CD4-positive, alpha-beta T cell (primary cell): Measurements from ENCODE around the gene WARS2. TPM values are rescaled to one million over a fixed set of nuclear protein-coding genes. Genes with fewer than 3 reads are reported as not detected.

ENCODE experiments used
- ATAC-seq: fragments of 200-7000 bp; cut with Tn5 transposase; one replicate; pipeline ENCODE4 v1.10.0; 2022; ENCODE audit warnings: mild to moderate bottlenecking; ENCODE audit not compliant: poor library complexity
- CTCF ChIA-PET: fragments of 350-600 bp; sonication (Branson Sonifier 250); formaldehyde crosslinking; loops from one replicate; lab custom pipeline; 2021; ENCODE audit warnings: antibody characterized with exemption, inconsistent platforms; lab: Charles Lee
- POLR2A ChIA-PET: fragments of 350-600 bp; sonication (Branson Sonifier 250); formaldehyde crosslinking; loops from one replicate; lab custom pipeline; 2021; ENCODE audit warnings: antibody characterized with exemption, inconsistent platforms; lab: Charles Lee
- DNase-seq, 14 experiments: peaks; one replicate each; pipeline ENCODE4 v3.0.0-alpha.2; 2013 to 2020; ENCODE audit warnings: mixed read lengths in 2 of 14
- H3K27ac ChIP-seq, 2 donors: one replicate each; pipeline versions ENCODE4 v1.5.1 to v1.7.0; 2013; ENCODE audit warnings: low read length in 2 of 2, low read depth in 1 of 2, mild to moderate bottlenecking in 1 of 2
- H3K27me3 ChIP-seq, 2 experiments: 1 replicate in 1 of 2; 2 replicates in 1 of 2; pipeline versions ENCODE4 v1.6.1 to v1.7.0; 2013; ENCODE audit warnings: low read length in 2 of 2, control low read depth in 1 of 2, mild to moderate bottlenecking in 1 of 2, moderate library complexity in 1 of 2; ENCODE audit not compliant: insufficient read depth in 2 of 2, control insufficient read depth in 1 of 2
- H3K36me3 ChIP-seq: one replicate; pipeline ENCODE4 v1.6.1; 2013; ENCODE audit warnings: low read length, control low read depth; ENCODE audit not compliant: insufficient read depth
- H3K4me1 ChIP-seq: one replicate; pipeline ENCODE4 v1.6.1; 2013; ENCODE audit warnings: low read length, control low read depth; ENCODE audit not compliant: insufficient read depth
- H3K4me3 ChIP-seq: one replicate; pipeline ENCODE4 v1.5.1; 2013; ENCODE audit warnings: mild to moderate bottlenecking, low read length, moderate library complexity
- H3K9me3 ChIP-seq, 2 experiments: 1 replicate in 1 of 2; 2 replicates in 1 of 2; pipeline versions ENCODE4 v1.6.1 to v1.7.0; 2013; ENCODE audit warnings: low read length in 2 of 2, mild to moderate bottlenecking in 2 of 2, control low read depth in 1 of 2, moderate library complexity in 1 of 2; ENCODE audit not compliant: control insufficient read depth in 1 of 2, insufficient read depth in 1 of 2
- H3K27ac Mint-ChIP-seq: one replicate; pipeline ENCODE4 v1.8.0; 2020; ENCODE audit warnings: mixed read lengths
- H3K27me3 Mint-ChIP-seq: one replicate; pipeline ENCODE4 v1.8.0; 2021; ENCODE audit warnings: mixed read lengths
- H3K36me3 Mint-ChIP-seq: one replicate; pipeline ENCODE4 v1.8.0; 2021; ENCODE audit warnings: low read depth, mixed read lengths
- H3K4me1 Mint-ChIP-seq: one replicate; pipeline ENCODE4 v1.8.0; 2021; ENCODE audit warnings: low read depth, mixed read lengths
- H3K4me3 Mint-ChIP-seq: one replicate; pipeline ENCODE4 v1.8.0; 2020; ENCODE audit warnings: mild to moderate bottlenecking, mixed read lengths
- H3K9me3 Mint-ChIP-seq: one replicate; pipeline ENCODE4 v1.8.0; 2020; ENCODE audit warnings: mixed read lengths
- CTCF ChIP-seq: fragments of 200-600 bp; IDR thresholded peaks from one replicate; pipeline ENCODE4 v1.8.0; 2022; ENCODE audit warnings: antibody characterized with exemption, mild to moderate bottlenecking
- intact Hi-C, 2 experiments: fragments of 100-400 bp; cut with DNase I in 1 of 2; cut with micrococcal nuclease in 1 of 2; formaldehyde crosslinking; loops; one replicate each; pipeline versions ENCODE4 v1.15.1 to v1.9.0; 2023 to 2025; cut with DNase I, micrococcal nuclease
- total RNA-seq, 174 experiments: library from RNA in 2 of 174; stranded (reverse) in 2 of 174; gene quantifications; one replicate each; pipeline ENCODE4 v1.2.3 and lab custom pipeline; 2021 to 2026

WARS2 gene
- total RNA-seq, 2 experiments from 2014 or later, result 15.8 to 16.5 TPM

DNA sequence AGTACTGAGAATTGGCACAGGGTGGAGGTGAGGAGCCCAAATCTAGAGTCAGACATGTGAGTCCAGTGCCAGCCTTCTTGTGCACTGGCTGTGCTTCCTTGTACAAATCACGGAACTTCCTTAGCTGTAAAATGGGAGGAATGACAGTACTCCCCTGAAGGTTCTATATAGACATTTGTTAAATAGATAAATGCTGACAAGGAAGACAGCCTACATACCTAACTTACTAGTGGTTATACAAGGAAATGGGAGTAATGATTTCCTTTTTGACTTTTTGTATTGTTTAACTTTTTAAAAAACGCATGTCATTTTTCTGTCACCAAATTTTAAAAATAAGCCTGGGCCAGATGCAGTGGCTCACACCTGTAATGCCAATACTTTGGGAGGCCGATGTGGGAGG is 50.2 kb downstream of the WARS2 start:
- Mint-ChIP-seq H3K4me3 (no peak overlapping the region), H3K4me1 (peaks cover 5% of the 10 kb centered on the region), H3K9me3 (peaks cover 7% of the 10 kb centered on the region), H3K36me3 (peaks cover 53% of the 10 kb centered on the region), H3K27me3 (no peaks in the 10 kb centered on the region), H3K27ac (no peak overlapping the region)
- peaks cover 5 to 11% of the 10 kb centered on the region in 2 experiments for H3K9me3 ChIP-seq
- DNase-seq (no peak), ATAC-seq (no peak)
- no peaks in the 10 kb centered on the region for H3K27me3 ChIP-seq
- ChIA-PET POLR2A (no interaction called here), CTCF (no interaction called here)
- no peak for TF ChIP-seq CTCF
- no peak overlapping the region for H3K4me3 ChIP-seq
- intact Hi-C loops, result no loop called here
- no peaks in the 10 kb centered on the region for H3K36me3 ChIP-seq
- H3K4me1 ChIP-seq, result no peaks in the 10 kb centered on the region
- no peak overlapping the region for H3K27ac ChIP-seq

DNA sequence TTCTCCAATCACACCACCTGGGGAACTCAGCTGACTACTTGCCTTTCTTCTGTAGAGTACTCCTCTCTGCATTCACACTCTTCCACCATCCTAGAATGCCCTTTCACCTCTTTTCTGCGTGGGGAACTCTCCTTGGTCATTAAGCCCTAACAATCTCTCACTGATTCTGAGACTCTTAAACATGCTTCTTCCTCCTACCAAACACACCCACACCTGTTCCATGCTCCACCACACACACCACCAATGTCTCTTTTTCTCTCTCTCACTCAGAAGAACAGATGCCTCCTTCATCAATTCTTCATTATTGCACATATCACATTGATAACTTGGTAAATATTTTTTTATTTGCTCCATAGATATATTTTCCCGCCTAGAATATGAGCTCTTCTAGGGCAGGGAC is 53.6 kb downstream of the WARS2 start:
- no peaks in the 10 kb centered on the region for H3K27me3 Mint-ChIP-seq
- H3K27ac Mint-ChIP-seq, result no peak overlapping the region
- H3K4me1 Mint-ChIP-seq, result peaks cover 5% of the 10 kb centered on the region
- H3K9me3 Mint-ChIP-seq, result peaks cover 13% of the 10 kb centered on the region
- POLR2A ChIA-PET, result no interaction called here
- no peaks in the 10 kb centered on the region for H3K4me1 ChIP-seq
- no peak for DNase-seq
- intact Hi-C loops, result no loop called here
- H3K4me3 ChIP-seq, result no peak overlapping the region
- TF ChIP-seq CTCF, result no peak
- no peak overlapping the region for H3K4me3 Mint-ChIP-seq
- H3K36me3 ChIP-seq, result no peaks in the 10 kb centered on the region
- H3K36me3 Mint-ChIP-seq, result peaks cover 52% of the 10 kb centered on the region
- no peak overlapping the region for H3K27ac ChIP-seq
- CTCF ChIA-PET, result no interaction called here
- no peak for ATAC-seq
- H3K9me3 ChIP-seq, result peaks cover 11 to 14% of the 10 kb centered on the region in 2 experiments
- H3K27me3 ChIP-seq, result no peaks in the 10 kb centered on the region

DNA sequence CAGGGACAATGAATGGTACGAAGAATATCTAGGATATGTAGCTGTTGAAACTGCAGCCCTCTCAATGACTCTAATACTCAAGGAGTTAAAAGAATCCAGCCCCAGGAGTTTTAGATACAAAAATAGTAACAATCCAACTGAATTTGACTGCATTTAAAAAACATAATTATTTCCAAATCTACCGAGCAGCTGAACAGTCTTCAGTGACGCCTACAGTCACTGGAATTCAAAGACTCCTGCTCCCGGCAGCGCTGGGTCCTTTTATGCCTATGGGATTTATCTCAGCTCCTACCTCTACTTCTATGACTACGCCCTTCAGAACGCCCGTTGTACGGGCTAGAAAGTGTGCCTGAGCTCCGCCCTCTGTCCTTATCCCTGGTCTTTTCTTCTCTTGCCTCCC is 55.7 kb downstream of the WARS2 start:
- Histone ChIP-seq H3K9me3 (peaks cover 2 to 10% of the 10 kb centered on the region in 2 experiments), H3K27ac (no peak overlapping the region), H3K36me3 (no peaks in the 10 kb centered on the region), H3K27me3 (no peaks in the 10 kb centered on the region), H3K4me1 (no peaks in the 10 kb centered on the region), H3K4me3 (no peak overlapping the region)
- ATAC-seq (no peak), DNase-seq (no peak)
- no peaks in the 10 kb centered on the region for H3K27me3 Mint-ChIP-seq
- no peak for TF ChIP-seq CTCF
- no peak overlapping the region for H3K4me3 Mint-ChIP-seq
- CTCF ChIA-PET, result no interaction called here
- intact Hi-C loops, result no loop called here
- H3K36me3 Mint-ChIP-seq, result peaks cover 50% of the 10 kb centered on the region
- H3K27ac Mint-ChIP-seq, result no peak overlapping the region
- peaks cover 5% of the 10 kb centered on the region for H3K4me1 Mint-ChIP-seq
- H3K9me3 Mint-ChIP-seq, result peaks cover 15% of the 10 kb centered on the region
- POLR2A ChIA-PET, result no interaction called here
